H9 (cell line): ENCODE results near the gene KANSL1L. TPM values are rescaled to one million over a fixed set of nuclear protein-coding genes. Genes with fewer than 3 reads are reported as not detected.

Experiments used
- DNase-seq: peaks from one replicate; pipeline ENCODE4 v3.0.0-alpha.2; 2017
- H2AFZ ChIP-seq: one replicate; pipeline ENCODE4 v1.6.1; 2013; ENCODE audit warnings: mild to moderate bottlenecking, low read length, control low read depth, moderate library complexity
- H2AK5ac ChIP-seq: 2 replicates; pipeline ENCODE4 v1.6.1; 2013; ENCODE audit warnings: low read length, control low read depth, mixed read lengths; ENCODE audit not compliant: insufficient read length
- H2BK120ac ChIP-seq: one replicate; pipeline ENCODE4 v1.6.1; 2013; ENCODE audit warnings: low read depth, mild to moderate bottlenecking, low read length, control low read depth, inconsistent platforms; ENCODE audit not compliant: poor library complexity, severe bottlenecking
- H2BK12ac ChIP-seq: 2 replicates; pipeline ENCODE4 v1.6.1; 2013; ENCODE audit warnings: low read length, control low read depth, mixed read lengths, low read depth; ENCODE audit not compliant: insufficient read length
- H2BK15ac ChIP-seq: 2 replicates; pipeline ENCODE4 v1.6.1; 2013; ENCODE audit warnings: low read depth, low read length, control low read depth
- H2BK20ac ChIP-seq: one replicate; pipeline ENCODE4 v1.6.1; 2013; ENCODE audit warnings: low read depth, mild to moderate bottlenecking, low read length, control low read depth, inconsistent platforms; ENCODE audit not compliant: poor library complexity, severe bottlenecking
- H2BK5ac ChIP-seq: 2 replicates; pipeline ENCODE4 v1.6.1; 2013; ENCODE audit warnings: low read length, control low read depth, mixed read lengths; ENCODE audit not compliant: insufficient read length
- H3K14ac ChIP-seq: 2 replicates; pipeline ENCODE4 v1.6.1; 2013; ENCODE audit warnings: low read length, control low read depth; ENCODE audit not compliant: insufficient read depth
- H3K18ac ChIP-seq: 2 replicates; pipeline ENCODE4 v1.6.1; 2013; ENCODE audit warnings: low read depth, mild to moderate bottlenecking, mixed read lengths, low read length, control low read depth; ENCODE audit not compliant: insufficient read length
- H3K23ac ChIP-seq: 2 replicates; pipeline ENCODE4 v1.6.1; 2013; ENCODE audit warnings: low read length, control low read depth, mixed read lengths, low read depth; ENCODE audit not compliant: insufficient read length
- H3K23me2 ChIP-seq: 2 replicates; pipeline ENCODE4 v1.6.1; 2013; ENCODE audit warnings: low read depth, mild to moderate bottlenecking, mixed read lengths, low read length, control low read depth; ENCODE audit not compliant: insufficient read length, poor library complexity, severe bottlenecking
- H3K27ac ChIP-seq: 2 replicates; pipeline ENCODE4 v1.5.1; 2013; ENCODE audit warnings: low read length, control low read depth, mixed read lengths, low read depth; ENCODE audit not compliant: insufficient read length
- H3K27me3 ChIP-seq: 2 replicates; pipeline ENCODE4 v1.6.1; 2013; ENCODE audit warnings: low read length, control low read depth, inconsistent platforms; ENCODE audit not compliant: insufficient read depth
- H3K4ac ChIP-seq: 2 replicates; pipeline ENCODE4 v1.6.1; 2013; ENCODE audit warnings: low read depth, mild to moderate bottlenecking, control low read depth, inconsistent platforms, low read length, moderate library complexity
- H3K4me1 ChIP-seq: 2 replicates; pipeline ENCODE4 v1.6.1; 2013; ENCODE audit warnings: low read length, control low read depth, inconsistent platforms; ENCODE audit not compliant: insufficient read depth
- H3K4me2 ChIP-seq: 2 replicates; pipeline ENCODE4 v1.6.1; 2013; ENCODE audit warnings: low read length, control low read depth, mixed read lengths; ENCODE audit not compliant: insufficient read length, insufficient read depth
- H3K56ac ChIP-seq: 2 replicates; pipeline ENCODE4 v1.6.1; 2013; ENCODE audit warnings: low read depth, mild to moderate bottlenecking, mixed read lengths, low read length, control low read depth; ENCODE audit not compliant: insufficient read length
- H3K79me1 ChIP-seq: 2 replicates; pipeline ENCODE4 v1.6.1; 2013; ENCODE audit warnings: low read depth, mild to moderate bottlenecking, moderate library complexity, low read length, control low read depth, inconsistent platforms; ENCODE audit not compliant: insufficient read depth, poor library complexity, severe bottlenecking
- H3K79me2 ChIP-seq: 2 replicates; pipeline ENCODE4 v1.6.1; 2013; ENCODE audit warnings: low read length, control low read depth, inconsistent platforms; ENCODE audit not compliant: insufficient read depth
- H3K9ac ChIP-seq: 2 replicates; pipeline ENCODE4 v1.6.1; 2013; ENCODE audit warnings: low read length, control low read depth, mixed read lengths; ENCODE audit not compliant: insufficient read length; ENCODE audit errors: extremely low read depth
- H3K9me3 ChIP-seq: one replicate; pipeline ENCODE4 v1.6.1; 2013; ENCODE audit warnings: low read depth, low read length, inconsistent platforms; ENCODE audit not compliant: control insufficient read depth
- H3T11ph ChIP-seq: one replicate; pipeline ENCODE4 v1.6.1; 2013; ENCODE audit warnings: mild to moderate bottlenecking, low read length, control low read depth, inconsistent platforms
- H4K20me1 ChIP-seq: one replicate; pipeline ENCODE4 v1.6.1; 2013; ENCODE audit not compliant: control insufficient read depth, insufficient read length, insufficient read depth
- H4K5ac ChIP-seq: 2 replicates; pipeline ENCODE4 v1.6.1; 2013; ENCODE audit warnings: low read depth, mild to moderate bottlenecking, mixed read lengths, low read length, control low read depth; ENCODE audit not compliant: insufficient read length
- H4K8ac ChIP-seq: replicated peaks from 2 replicates; pipeline ENCODE4 v1.6.1; 2013; ENCODE audit warnings: low read length, control low read depth, mixed read lengths, low read depth; ENCODE audit not compliant: insufficient read length
- H4K91ac ChIP-seq: 2 replicates; pipeline ENCODE4 v1.6.1; 2013; ENCODE audit warnings: low read depth, mild to moderate bottlenecking, moderate library complexity, mixed read lengths, low read length, control low read depth; ENCODE audit not compliant: insufficient read length
- H3K27ac Mint-ChIP-seq, 3 experiments: 2 replicates in 2 of 3; 3 replicates in 1 of 3; pipeline ENCODE4 v1.8.0; 2020 to 2021; ENCODE audit warnings: mixed read lengths in 3 of 3, mild to moderate bottlenecking in 1 of 3, moderate library complexity in 1 of 3
- H3K27me3 Mint-ChIP-seq: 2 replicates; pipeline ENCODE4 v1.8.0; 2021; ENCODE audit warnings: low read depth, mild to moderate bottlenecking, moderate library complexity, mixed read lengths
- H3K36me3 Mint-ChIP-seq, 3 experiments: 2 replicates in 2 of 3; 3 replicates in 1 of 3; pipeline ENCODE4 v1.8.0; 2020 to 2021; ENCODE audit warnings: low read depth in 3 of 3, mixed read lengths in 3 of 3; ENCODE audit not compliant: insufficient read depth in 1 of 3
- H3K4me1 Mint-ChIP-seq, 2 experiments: 2 replicates each; pipeline ENCODE4 v1.8.0; 2020; ENCODE audit warnings: mixed read lengths in 2 of 2
- H3K4me3 Mint-ChIP-seq, 2 experiments: 2 replicates in 1 of 2; 3 replicates in 1 of 2; pipeline ENCODE4 v1.8.0; 2020 to 2021; ENCODE audit warnings: mild to moderate bottlenecking in 2 of 2, mixed read lengths in 2 of 2, moderate library complexity in 1 of 2
- H3K9me3 Mint-ChIP-seq, 2 experiments: 2 replicates in 1 of 2; 3 replicates in 1 of 2; pipeline ENCODE4 v1.8.0; 2020; ENCODE audit warnings: mild to moderate bottlenecking in 2 of 2, mixed read lengths in 2 of 2, moderate library complexity in 1 of 2
- CTCF ChIP-seq: fragments of 200-600 bp; sonication (generic); conservative IDR thresholded peaks from 3 replicates; pipeline ENCODE4 v1.8.0; 2021; ENCODE audit warnings: antibody characterized with exemption, mild to moderate bottlenecking
- total RNA-seq: library from RNA; stranded (reverse); gene quantifications from 2 replicates; pipeline ENCODE4 v1.2.1, GENCODE V29; 2021

Gene KANSL1L
- total RNA-seq, 1 experiment from 2014 or later, result 8.2 TPM

- Histone ChIP-seq H3K56ac (no peak overlapping the region), H2AFZ (no peak overlapping the region), H3T11ph (no peak overlapping the region), H3K4me1 (no peaks in the 10 kb centered on the region), H3K4ac (no peak overlapping the region), H3K79me1 (no peaks in the 10 kb centered on the region), H2BK15ac (no peak overlapping the region), H3K4me2 (no peak overlapping the region), H2BK12ac (no peak overlapping the region), H3K9ac (no peak overlapping the region), H2BK120ac (no peak overlapping the region), H2AK5ac (no peak overlapping the region), H2BK5ac (no peak overlapping the region), H4K8ac (no peak overlapping the region), H3K27me3 (no peaks in the 10 kb centered on the region), H3K14ac (no peak overlapping the region), H3K23me2 (no peaks in the 10 kb centered on the region), H2BK20ac (no peak overlapping the region), H4K20me1 (no peaks in the 10 kb centered on the region), H3K9me3 (no peaks in the 10 kb centered on the region), H3K79me2 (no peaks in the 10 kb centered on the region), H3K27ac (no peak overlapping the region), H4K5ac (no peak overlapping the region), H3K18ac (no peak overlapping the region), H3K23ac (no peak overlapping the region), H4K91ac (no peak overlapping the region)
- Mint-ChIP-seq H3K36me3 (peaks cover 3 to 25% (median 11%) of the 10 kb centered on the region in 3 experiments), H3K27ac (no peak overlapping the region), H3K4me3 (no peak overlapping the region), H3K4me1 (peaks cover 4 to 9% of the 10 kb centered on the region in 2 experiments; a peak in 2 of 4 replicates), H3K27me3 (no peaks in the 10 kb centered on the region), H3K9me3 (peaks cover 5 to 11% of the 10 kb centered on the region in 2 experiments; a peak in 4 of 5 replicates)
- no peak for TF ChIP-seq CTCF
- DNase-seq, result no peak
Measured at GRCh38 chr2:210112871-210113270, 58.3 kb downstream of the KANSL1L start.
